Mesendoderm (in vitro differentiated cells): ENCODE measurements around the gene PEX11G.
"Not testable (repeated sequence)": the region's sequence is repeated elsewhere in the genome, so short reads cannot be mapped to it uniquely, and the experiment has no call there.

Source experiments
- DNase-seq: peaks from one replicate; pipeline ENCODE4 v3.0.0; 2013
- H2AK5ac ChIP-seq: 2 replicates; pipeline ENCODE4 v1.6.1; 2013; ENCODE audit warnings: low read length, inconsistent platforms
- H2BK120ac ChIP-seq: 2 replicates; pipeline ENCODE4 v1.6.1; 2013; ENCODE audit warnings: low read depth, mild to moderate bottlenecking, low read length, moderate library complexity, mixed read lengths
- H2BK15ac ChIP-seq: replicated peaks from 2 replicates; pipeline ENCODE4 v1.6.1; 2013; ENCODE audit warnings: low read depth, mild to moderate bottlenecking, moderate library complexity
- H2BK5ac ChIP-seq: 2 replicates; pipeline ENCODE4 v1.6.1; 2013; ENCODE audit warnings: low read length, inconsistent platforms
- H3K18ac ChIP-seq: 2 replicates; pipeline ENCODE4 v1.6.1; 2013; ENCODE audit warnings: mild to moderate bottlenecking, low read length, mixed read lengths
- H3K23ac ChIP-seq: one replicate; pipeline ENCODE4 v1.6.1; 2013; ENCODE audit warnings: low read length
- H3K27ac ChIP-seq: 2 replicates; pipeline ENCODE4 v1.5.1; 2013; ENCODE audit warnings: low read depth, mild to moderate bottlenecking, inconsistent platforms, low read length, moderate library complexity
- H3K27me3 ChIP-seq: 2 replicates; pipeline ENCODE4 v1.6.1; 2013; ENCODE audit warnings: low read length, control low read depth, mild to moderate bottlenecking, inconsistent platforms; ENCODE audit not compliant: insufficient read depth, poor library complexity
- H3K36me3 ChIP-seq: 2 replicates; pipeline ENCODE4 v1.6.1; 2013; ENCODE audit warnings: low read length, inconsistent platforms; ENCODE audit not compliant: control insufficient read depth, insufficient read depth
- H3K4ac ChIP-seq: one replicate; pipeline ENCODE4 v1.6.1; 2013; ENCODE audit warnings: low read depth, mild to moderate bottlenecking, low read length, moderate library complexity
- H3K4me1 ChIP-seq: 2 replicates; pipeline ENCODE4 v1.6.1; 2013; ENCODE audit warnings: low read depth, low read length, inconsistent platforms; ENCODE audit not compliant: control insufficient read depth
- H3K4me2 ChIP-seq: 2 replicates; pipeline ENCODE4 v1.6.1; 2013; ENCODE audit warnings: low read length
- H3K4me3 ChIP-seq: 2 replicates; pipeline ENCODE4 v1.5.1; 2013; ENCODE audit warnings: mild to moderate bottlenecking, low read length
- H3K56ac ChIP-seq: one replicate; pipeline ENCODE4 v1.6.1; 2013; ENCODE audit warnings: low read length
- H3K79me1 ChIP-seq: 2 replicates; pipeline ENCODE4 v1.6.1; 2013; ENCODE audit warnings: low read length, inconsistent platforms
- H3K79me2 ChIP-seq: 2 replicates; pipeline ENCODE4 v1.6.1; 2013; ENCODE audit warnings: mild to moderate bottlenecking, low read length; ENCODE audit not compliant: control insufficient read depth, insufficient read depth
- H3K9ac ChIP-seq: 2 replicates; pipeline ENCODE4 v1.6.1; 2013; ENCODE audit warnings: low read length, inconsistent platforms
- H4K5ac ChIP-seq: one replicate; pipeline ENCODE4 v1.6.1; 2013; ENCODE audit warnings: low read length
- H4K8ac ChIP-seq: one replicate; pipeline ENCODE4 v1.6.1; 2013; ENCODE audit warnings: low read depth, mild to moderate bottlenecking, control low read depth, low read length, moderate library complexity
- WGBS: extraction: QIAGEN DNeasy Blood & Tissue Kit; methylation state at CpG from one replicate; pipeline ENCODE4 v1.1.7; 2013; ENCODE audit warnings: low lambda C conversion rate, missing lambda C conversion rate; ENCODE audit not compliant: insufficient coverage; ENCODE audit errors: extremely low coverage; 5-methylcytosine and 5-hydroxymethylcytosine counted together

PEX11G gene

DNA sequence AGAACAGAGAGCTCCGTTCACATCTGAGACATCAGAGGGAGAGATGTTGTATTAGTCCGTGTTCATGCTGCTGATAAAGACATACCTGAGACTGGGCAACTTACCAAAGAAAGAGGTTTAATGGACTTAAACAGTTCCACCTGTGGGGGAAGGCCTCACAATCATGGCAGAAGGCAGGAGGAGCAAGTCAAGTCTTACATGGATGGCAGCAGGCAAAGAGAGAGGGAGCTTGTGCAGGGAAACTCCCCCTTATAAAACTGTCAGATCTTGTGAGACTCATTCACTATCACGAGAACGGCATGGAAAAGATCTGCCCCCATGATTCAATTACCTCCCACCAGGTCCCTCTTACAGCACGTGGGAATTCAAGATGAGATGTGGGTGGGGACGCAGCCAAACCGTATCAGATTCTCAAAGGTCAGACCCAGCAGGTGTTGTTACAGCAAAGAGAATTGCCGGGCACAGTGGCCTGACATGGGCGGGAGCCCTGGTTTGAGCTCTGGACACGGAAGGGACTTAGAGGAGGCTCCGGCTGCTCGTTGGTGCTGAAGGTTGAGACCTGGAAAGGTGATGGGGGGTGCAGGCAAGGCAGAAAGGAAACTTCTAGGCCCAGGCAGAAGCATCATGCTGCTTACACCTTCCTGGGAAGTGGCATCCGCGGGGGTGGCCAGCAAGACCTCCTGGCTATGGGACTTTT, 33.1 kb downstream of the PEX11G start:
- no peak overlapping the region for H3K27ac ChIP-seq
- H4K8ac ChIP-seq: no peak overlapping the region
- DNase-seq: no peak
- no peak overlapping the region for H4K5ac ChIP-seq
- no peak overlapping the region for H3K4ac ChIP-seq
- peaks cover under 1% of the 10 kb centered on the region for H3K79me1 ChIP-seq
- peaks cover 4% of the 10 kb centered on the region for H3K36me3 ChIP-seq
- no peaks in the 10 kb centered on the region for H3K79me2 ChIP-seq
- no CpG with 5 or more reads among the region's 14 CpGs for WGBS
- H3K4me2 ChIP-seq: no peak overlapping the region
- H3K4me1 ChIP-seq: no peaks in the 10 kb centered on the region
- no peak overlapping the region for H3K23ac ChIP-seq
- H3K18ac ChIP-seq: no peak overlapping the region
- H3K4me3 ChIP-seq: no peak overlapping the region
- no peak overlapping the region for H3K9ac ChIP-seq
- H2BK5ac ChIP-seq: no peak overlapping the region
- H3K56ac ChIP-seq: no peak overlapping the region
- H3K27me3 ChIP-seq: no peaks in the 10 kb centered on the region
- H2BK120ac ChIP-seq: no peak overlapping the region
- H2BK15ac ChIP-seq: no peak overlapping the region
- H2AK5ac ChIP-seq: no peak overlapping the region

DNA sequence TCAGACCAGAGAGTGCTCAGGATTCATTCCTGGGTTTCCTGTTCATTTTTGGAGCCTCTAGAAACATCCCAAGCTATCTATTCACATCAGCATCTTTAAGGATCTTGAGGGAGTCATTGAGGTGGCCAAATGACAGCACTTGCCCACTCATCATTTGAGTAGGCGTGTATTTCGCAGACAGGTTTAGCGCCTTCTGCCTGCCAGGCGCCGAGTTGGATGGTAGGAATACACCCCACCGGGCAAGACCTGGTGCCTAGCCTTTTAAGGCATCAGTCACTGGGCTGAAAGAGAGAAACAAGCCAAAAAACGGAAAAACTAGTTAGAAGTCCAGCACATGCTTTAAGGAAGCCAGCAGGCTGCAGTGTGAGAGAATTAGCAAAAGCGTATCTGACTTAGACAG, 33.8 kb downstream of the PEX11G start:
- Histone ChIP-seq H3K79me1 (peaks cover 6% of the 10 kb centered on the region), H4K5ac (no peak overlapping the region), H3K4me2 (no peak overlapping the region), H3K79me2 (peaks cover 2% of the 10 kb centered on the region), H3K27ac (no peak overlapping the region), H2BK15ac (no peak overlapping the region), H3K27me3 (no peaks in the 10 kb centered on the region), H4K8ac (no peak overlapping the region), H2BK120ac (no peak overlapping the region), H2BK5ac (no peak overlapping the region), H2AK5ac (no peak overlapping the region), H3K4me1 (no peaks in the 10 kb centered on the region), H3K9ac (no peak overlapping the region), H3K4me3 (no peak overlapping the region), H3K56ac (no peak overlapping the region), H3K23ac (no peak overlapping the region), H3K4ac (no peak overlapping the region), H3K18ac (no peak overlapping the region), H3K36me3 (peaks cover 4% of the 10 kb centered on the region)
- WGBS: no CpG with 5 or more reads among the region's 8 CpGs
- DNase-seq: no peak

DNA sequence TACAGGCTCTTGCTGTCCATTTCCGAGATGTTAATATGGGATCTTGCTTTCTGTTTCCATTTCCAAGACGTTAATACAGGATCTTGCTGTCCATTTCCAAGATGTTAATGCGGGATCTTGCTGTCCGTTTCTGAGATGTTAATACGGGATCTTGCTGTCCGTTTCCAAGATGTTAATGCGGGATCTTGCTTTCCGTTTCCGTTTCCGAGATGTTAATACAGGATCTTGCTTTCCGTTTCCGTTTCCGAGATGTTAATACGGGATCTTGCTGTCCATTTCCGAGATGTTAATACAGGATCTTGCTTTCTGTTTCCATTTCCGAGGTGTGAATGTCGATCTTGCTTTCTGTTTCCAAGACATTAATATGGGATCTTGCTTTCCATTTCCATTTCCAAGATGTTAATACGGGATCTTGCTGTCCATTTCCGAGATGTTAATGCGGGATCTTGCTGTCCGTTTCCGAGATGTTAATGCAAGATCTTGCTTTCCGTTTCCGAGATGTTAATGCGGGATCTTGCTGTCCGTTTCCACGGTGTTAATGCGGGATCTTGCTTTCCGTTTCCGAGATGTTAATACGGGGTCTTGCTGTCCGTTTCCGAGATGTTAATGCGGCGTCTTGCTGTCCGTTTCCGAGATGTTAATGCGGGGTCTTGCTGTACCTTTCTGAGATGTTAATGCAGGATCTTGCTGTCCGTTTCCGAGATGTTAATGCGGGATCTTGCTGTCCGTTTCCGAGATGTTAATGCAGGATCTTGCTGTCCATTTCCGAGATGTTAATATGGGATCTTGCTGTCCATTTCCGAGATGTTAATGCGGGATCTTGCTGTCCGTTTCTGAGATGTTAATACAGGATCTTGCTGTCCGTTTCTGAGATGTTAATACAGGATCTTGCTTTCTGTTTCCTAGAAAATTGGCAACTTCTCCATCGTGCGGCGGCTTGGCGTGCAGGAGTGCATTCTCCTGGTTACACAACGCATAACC, 38.3 kb downstream of the PEX11G start:
- no peak overlapping the region for H3K27ac ChIP-seq
- H3K4me3 ChIP-seq: peak overlapping the region; percentile 0
- H3K79me1 ChIP-seq: peaks cover 6% of the 10 kb centered on the region
- H3K9ac ChIP-seq: no peak overlapping the region
- no peak overlapping the region for H2AK5ac ChIP-seq
- H4K5ac ChIP-seq: no peak overlapping the region
- H3K4me2 ChIP-seq: no peak overlapping the region
- no peak overlapping the region for H2BK5ac ChIP-seq
- H3K18ac ChIP-seq: no peak overlapping the region
- DNase-seq: peak; percentile 47
- no peaks in the 10 kb centered on the region for H3K27me3 ChIP-seq
- peaks cover 3% of the 10 kb centered on the region for H3K36me3 ChIP-seq
- no peak overlapping the region for H3K56ac ChIP-seq
- peaks cover 2% of the 10 kb centered on the region for H3K79me2 ChIP-seq
- no peak overlapping the region for H2BK120ac ChIP-seq
- H2BK15ac ChIP-seq: no peak overlapping the region
- H3K4me1 ChIP-seq: no peaks in the 10 kb centered on the region
- H4K8ac ChIP-seq: no peak overlapping the region
- H3K4ac ChIP-seq: no peak overlapping the region
- no peak overlapping the region for H3K23ac ChIP-seq
- WGBS: no CpG with 5 or more reads among the region's 53 CpGs

DNA sequence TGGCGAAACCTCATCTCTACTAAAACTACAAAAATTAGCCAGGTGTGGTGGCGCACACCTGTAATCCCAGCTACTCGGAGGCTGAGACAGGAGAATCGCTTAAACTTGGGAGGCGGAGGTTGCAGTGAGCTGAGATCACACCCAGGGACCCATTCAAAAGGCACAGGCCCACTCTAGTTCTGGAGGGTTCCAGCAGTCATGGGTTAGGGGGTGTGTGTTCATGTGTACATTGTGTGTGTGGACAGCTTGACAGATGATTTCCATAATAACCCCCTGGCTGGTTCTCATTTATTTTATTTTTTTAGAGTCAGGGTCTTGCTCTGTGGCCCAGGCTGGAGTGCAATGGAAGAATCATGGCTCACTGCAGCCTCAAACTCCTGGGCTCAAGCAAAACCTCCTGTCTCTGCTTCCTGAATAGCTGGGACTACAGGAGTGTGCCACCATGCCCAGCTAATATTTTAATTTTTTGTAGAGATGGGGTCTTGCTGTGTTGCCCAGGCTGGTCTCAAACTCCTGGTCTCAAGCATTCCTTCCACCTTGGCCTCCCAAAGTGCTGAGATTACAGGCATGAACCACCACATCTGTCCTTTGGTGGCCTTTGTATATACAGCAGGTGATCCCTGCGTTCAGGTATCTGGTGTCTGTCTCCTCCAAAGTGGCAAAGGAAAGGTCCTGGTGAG, 39.3 kb downstream of the PEX11G start:
- H3K4me1 ChIP-seq, H4K8ac ChIP-seq, H3K4me3 ChIP-seq, H3K27ac ChIP-seq, H3K79me1 ChIP-seq, H3K27me3 ChIP-seq, H3K9ac ChIP-seq, H4K5ac ChIP-seq, H3K79me2 ChIP-seq, H3K4ac ChIP-seq, H3K4me2 ChIP-seq, H3K18ac ChIP-seq, DNase-seq, H2AK5ac ChIP-seq, H2BK120ac ChIP-seq, H2BK5ac ChIP-seq, H3K36me3 ChIP-seq, H3K23ac ChIP-seq, H3K56ac ChIP-seq, H2BK15ac ChIP-seq: not testable (repeated sequence)
- no CpG with 5 or more reads among the region's 6 CpGs for WGBS

DNA sequence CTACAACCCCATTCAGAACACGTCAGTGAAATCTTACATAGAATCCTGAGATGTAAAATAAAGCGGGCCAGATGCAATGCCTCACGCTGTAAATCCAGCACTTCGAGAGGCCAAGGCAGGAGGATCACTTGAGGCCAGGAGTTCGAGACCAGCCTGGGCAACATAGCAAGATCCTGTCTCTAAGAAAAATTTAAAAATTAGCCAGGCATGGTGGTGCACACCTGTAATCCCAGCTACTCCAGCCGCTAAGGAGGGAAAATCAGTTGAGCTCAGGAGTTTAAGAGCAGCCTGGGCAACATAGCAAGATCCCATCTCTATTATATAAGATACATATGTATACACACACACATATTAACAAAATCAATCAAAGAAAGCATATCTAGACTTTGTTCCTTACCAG, 41.2 kb downstream of the PEX11G start:
- Histone ChIP-seq H3K9ac (no peak overlapping the region), H3K4me2 (no peak overlapping the region), H2BK15ac (no peak overlapping the region), H3K27me3 (no peaks in the 10 kb centered on the region), H4K8ac (no peak overlapping the region), H3K36me3 (no peaks in the 10 kb centered on the region), H2AK5ac (no peak overlapping the region), H3K27ac (no peak overlapping the region), H3K4me1 (no peaks in the 10 kb centered on the region), H3K18ac (no peak overlapping the region), H2BK120ac (no peak overlapping the region), H3K4ac (no peak overlapping the region), H2BK5ac (no peak overlapping the region), H3K23ac (no peak overlapping the region), H3K79me2 (peaks cover 2% of the 10 kb centered on the region), H3K79me1 (peaks cover 6% of the 10 kb centered on the region), H3K4me3 (no peak overlapping the region), H4K5ac (no peak overlapping the region), H3K56ac (no peak overlapping the region)
- DNase-seq: no peak
- WGBS: no CpG with 5 or more reads among the region's 6 CpGs
